Caco-2 (cell line): ENCODE results near the gene OR6P1. TPM values are rescaled to one million over a fixed set of nuclear protein-coding genes. Genes with fewer than 3 reads are reported as not detected.

Experiments
- BruUV-seq: library from RNA; stranded (reverse); fragments of 400-500 nt; replicated peaks from 2 replicates; lab custom pipeline; 2021; lab: Mats Ljungman, UMichigan
- CTCF ChIA-PET: fragments of 300-600 bp; sonication (Branson Sonifier 250); formaldehyde crosslinking; loops from one replicate; lab custom pipeline; 2022; ENCODE audit warnings: antibody characterized with exemption; lab: Charles Lee
- POLR2A ChIA-PET: fragments of 300-600 bp; sonication (Branson Sonifier 250); formaldehyde crosslinking; loops from one replicate; lab custom pipeline; 2022; ENCODE audit warnings: antibody characterized with exemption; lab: Charles Lee
- DNase-seq, 2 experiments: peaks; one replicate each; pipeline versions ENCODE4 v3.0.0 to v3.0.0-alpha.2; 2020 to 2022
- H3K27me3 ChIP-seq: replicated peaks from 2 replicates; pipeline ENCODE4 v1.6.0; 2011; ENCODE audit warnings: low read length; ENCODE audit not compliant: control insufficient read depth, insufficient read depth
- H3K36me3 ChIP-seq: 2 replicates; pipeline ENCODE4 v1.5.1; 2011; ENCODE audit warnings: low read length; ENCODE audit not compliant: control insufficient read depth, insufficient read depth
- H3K4me1 ChIP-seq: fragments of 250-450 bp; sonication (Bioruptor Pico); 2 replicates; pipeline ENCODE4 v1.5.1; 2020; ENCODE audit warnings: mild to moderate bottlenecking
- H3K4me3 ChIP-seq: 2 replicates; pipeline ENCODE4 v1.5.1; 2011; ENCODE audit warnings: low read depth, mild to moderate bottlenecking, control low read depth, low read length
- H3K9me3 ChIP-seq: fragments of 250-450 bp; sonication (Bioruptor Pico); 2 replicates; pipeline ENCODE4 v1.5.1; 2020; ENCODE audit warnings: mild to moderate bottlenecking, moderate library complexity
- H3K27ac Mint-ChIP-seq: one replicate; pipeline ENCODE4 v1.8.0; 2022; ENCODE audit warnings: mixed read lengths; ENCODE audit not compliant: unreplicated experiment
- H3K27me3 Mint-ChIP-seq: one replicate; pipeline ENCODE4 v1.8.0; 2022; ENCODE audit warnings: mixed read lengths; ENCODE audit not compliant: insufficient read depth, unreplicated experiment
- H3K36me3 Mint-ChIP-seq: one replicate; pipeline ENCODE4 v1.8.0; 2022; ENCODE audit warnings: mild to moderate bottlenecking, mixed read lengths; ENCODE audit not compliant: insufficient read depth, unreplicated experiment
- H3K4me1 Mint-ChIP-seq: one replicate; pipeline ENCODE4 v1.8.0; 2022; ENCODE audit warnings: low read depth, mixed read lengths; ENCODE audit not compliant: unreplicated experiment
- H3K4me3 Mint-ChIP-seq: one replicate; pipeline ENCODE4 v1.8.0; 2022; ENCODE audit warnings: mild to moderate bottlenecking, moderate library complexity, mixed read lengths; ENCODE audit not compliant: unreplicated experiment
- H3K9me3 Mint-ChIP-seq: one replicate; pipeline ENCODE4 v1.8.0; 2022; ENCODE audit warnings: mixed read lengths; ENCODE audit not compliant: unreplicated experiment
- CTCF ChIP-seq, 2 experiments: fragments of 200-600 bp in 1 of 2; IDR thresholded peaks; 1 replicate in 1 of 2; 2 replicates in 1 of 2; pipeline versions ENCODE4 v1.5.1 to v1.8.0; 2011 to 2022; ENCODE audit warnings: antibody characterized with exemption in 1 of 2, control low read depth in 1 of 2, inconsistent platforms in 1 of 2, low read depth in 1 of 2, low read length in 1 of 2, mild to moderate bottlenecking in 1 of 2, moderate library complexity in 1 of 2; ENCODE audit not compliant: insufficient read depth in 1 of 2, severe bottlenecking in 1 of 2, unreplicated experiment in 1 of 2
- intact Hi-C: fragments of 100-400 bp; cut with micrococcal nuclease; formaldehyde crosslinking; loops from one replicate; pipeline ENCODE4 v1.10.0; 2022; ENCODE audit not compliant: unreplicated experiment
- total RNA-seq: library from RNA; stranded (reverse); gene quantifications from 2 replicates; pipeline ENCODE4 v1.2.3, GENCODE V29; 2022

The OR6P1 gene
- total RNA-seq, 1 experiment from 2014 or later, result not detected

GRCh38 chr1:158586942-158587341 is 16.6 kb upstream of the OR6P1 start:
- H3K4me1 Mint-ChIP-seq, result no peaks in the 10 kb centered on the region
- BruUV-seq, result no TSS peak

DNA sequence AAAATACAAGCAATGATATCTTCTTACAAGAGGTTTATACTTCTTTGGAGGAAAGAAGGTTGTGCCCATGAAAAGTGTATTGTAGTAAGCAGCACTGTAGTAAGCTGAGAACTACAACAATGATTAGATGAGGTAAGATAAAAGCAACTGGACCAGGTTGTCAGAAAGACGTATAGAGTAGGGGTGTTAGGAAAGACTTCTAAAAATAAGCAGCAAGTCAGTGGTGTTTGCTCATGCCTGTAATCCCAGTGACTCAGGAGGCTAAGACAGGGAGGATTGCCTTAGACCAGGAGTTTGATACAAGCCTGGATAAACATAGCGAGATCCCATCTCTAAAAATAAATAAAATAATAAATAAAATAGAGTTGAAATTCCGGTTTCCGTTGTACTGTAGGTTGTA is 13.6 kb upstream of the OR6P1 start:
- intact Hi-C loops, result no loop called here
- no peaks in the 10 kb centered on the region for H3K27me3 ChIP-seq
- TF ChIP-seq CTCF (IDR thresholded peaks at IDR 0.05; ENCODE audit: insufficient read depth in 1 of 2, low read depth in 1 of 2, low read length in 1 of 2, severe bottlenecking in 1 of 2, unreplicated experiment in 1 of 2), result no peak
- no peak overlapping the region for H3K4me3 ChIP-seq
- H3K4me1 ChIP-seq, result peaks cover 9% of the 10 kb centered on the region; the same call in 1 of the 2 replicates
- ChIA-PET POLR2A (no interaction called here), CTCF (no interaction called here)
- no peak overlapping the region for H3K27ac Mint-ChIP-seq
- H3K4me1 Mint-ChIP-seq, result no peaks in the 10 kb centered on the region
- no TSS peak for BruUV-seq
- H3K9me3 Mint-ChIP-seq, result peaks cover 4% of the 10 kb centered on the region
- no peaks in the 10 kb centered on the region for H3K27me3 Mint-ChIP-seq
- H3K36me3 ChIP-seq, result no peaks in the 10 kb centered on the region
- H3K36me3 Mint-ChIP-seq, result no peaks in the 10 kb centered on the region
- H3K4me3 Mint-ChIP-seq, result no peak overlapping the region
- peaks cover 3% of the 10 kb centered on the region; the same call in 1 of the 2 replicates for H3K9me3 ChIP-seq
- no peak for DNase-seq

More at GRCh38 chr1:158586942-158587341, 16.6 kb upstream of the OR6P1 start:
- ChIA-PET POLR2A (no interaction called here), CTCF (no interaction called here)
- no peak overlapping the region for H3K27ac Mint-ChIP-seq
- no peak for TF ChIP-seq CTCF (IDR thresholded peaks at IDR 0.05; ENCODE audit: insufficient read depth in 1 of 2, low read depth in 1 of 2, low read length in 1 of 2, severe bottlenecking in 1 of 2, unreplicated experiment in 1 of 2)
- no peak overlapping the region for H3K4me3 Mint-ChIP-seq
- H3K36me3 Mint-ChIP-seq, result no peaks in the 10 kb centered on the region
- no peaks in the 10 kb centered on the region for H3K27me3 ChIP-seq
- H3K9me3 ChIP-seq, result peaks cover 3% of the 10 kb centered on the region; the same call in 1 of the 2 replicates
- DNase-seq, result no peak
- peaks cover 2% of the 10 kb centered on the region; the same call in 1 of the 2 replicates for H3K4me1 ChIP-seq
- H3K9me3 Mint-ChIP-seq, result peaks cover 8% of the 10 kb centered on the region
- intact Hi-C loops, result no loop called here
- no peaks in the 10 kb centered on the region for H3K36me3 ChIP-seq
- no peaks in the 10 kb centered on the region for H3K27me3 Mint-ChIP-seq
- H3K4me3 ChIP-seq, result no peak overlapping the region

- Histone ChIP-seq H3K4me1 (peaks cover 9% of the 10 kb centered on the region; the same call in 1 of the 2 replicates), H3K4me3 (no peak within 1 kb of the TSS), H3K36me3 (no peaks in the 10 kb centered on the region), H3K27me3 (no peaks in the 10 kb centered on the region), H3K9me3 (no peaks in the 10 kb centered on the region)
- no peak within 1 kb of the TSS for H3K4me3 Mint-ChIP-seq
- DNase-seq, result no peak
- no TSS peak for BruUV-seq
- H3K27ac Mint-ChIP-seq, result no peak within 1 kb of the TSS
- ChIA-PET POLR2A (no interaction called here), CTCF (no interaction called here)
- TF ChIP-seq CTCF (IDR thresholded peaks at IDR 0.05; ENCODE audit: insufficient read depth in 1 of 2, low read depth in 1 of 2, low read length in 1 of 2, severe bottlenecking in 1 of 2, unreplicated experiment in 1 of 2), result no peak
- intact Hi-C loops, result no loop called here
- no peaks in the 10 kb centered on the region for H3K36me3 Mint-ChIP-seq
- no peaks in the 10 kb centered on the region for H3K9me3 Mint-ChIP-seq
- H3K27me3 Mint-ChIP-seq, result no peaks in the 10 kb centered on the region
- no peaks in the 10 kb centered on the region for H3K4me1 Mint-ChIP-seq
Observed at GRCh38 chr1:158579733-158580132, 9.4 kb upstream of the OR6P1 start, which contains the start of gene OR10X1. Gene OR10X1, minus strand, starts transcription at chr1:158579899. Its CDS starts 0 bp downstream, at chr1:158579899.
